WTC11 (cell line): ENCODE data around the gene DEFB132. TPM values are rescaled to one million over a fixed set of nuclear protein-coding genes. Genes with fewer than 3 reads are reported as not detected.
A peak's percentile ranks its signal among the peaks of the same experiment; 100 is the strongest.

Source experiments
- ATAC-seq: fragments of 200-7000 bp; cut with Tn5 transposase; 2 replicates; pipeline ENCODE4 v1.10.0; 2021; ENCODE audit warnings: mild to moderate bottlenecking, moderate library complexity
- CTCF ChIA-PET: fragments of 300-600 bp; sonication (Branson Sonifier 250); formaldehyde crosslinking; loops from one replicate; lab custom pipeline; 2021; ENCODE audit warnings: antibody characterized with exemption; lab: Charles Lee
- POLR2A ChIA-PET: fragments of 350-600 bp; sonication (Branson Sonifier 250); formaldehyde crosslinking; loops from one replicate; lab custom pipeline; 2021; ENCODE audit warnings: antibody characterized with exemption; lab: Charles Lee
- DNase-seq: peaks from one replicate; pipeline ENCODE4 v3.0.0; 2021; ENCODE audit warnings: low spot score
- H3K27ac Mint-ChIP-seq: 2 replicates; pipeline ENCODE4 v1.8.0; 2021; ENCODE audit warnings: mixed read lengths
- H3K27me3 Mint-ChIP-seq: 2 replicates; pipeline ENCODE4 v1.8.0; 2021; ENCODE audit warnings: low read depth, mild to moderate bottlenecking, moderate library complexity, mixed read lengths
- H3K36me3 Mint-ChIP-seq: 2 replicates; pipeline ENCODE4 v1.8.0; 2021; ENCODE audit warnings: mixed read lengths
- H3K4me1 Mint-ChIP-seq: 2 replicates; pipeline ENCODE4 v1.8.0; 2022; ENCODE audit warnings: mixed read lengths
- H3K4me3 Mint-ChIP-seq: 2 replicates; pipeline ENCODE4 v1.8.0; 2021; ENCODE audit warnings: mild to moderate bottlenecking, moderate library complexity, mixed read lengths
- H3K9me3 Mint-ChIP-seq: 2 replicates; pipeline ENCODE4 v1.8.0; 2021; ENCODE audit warnings: mixed read lengths
- CREM ChIP-seq: sonication (generic); formaldehyde crosslinking; IDR thresholded peaks from 2 replicates; pipeline ENCODE4 v1.8.1; 2022; ENCODE audit warnings: mild to moderate bottlenecking, missing genetic modification reagents, moderate library complexity
- FOXK1 ChIP-seq: sonication (generic); formaldehyde crosslinking; IDR thresholded peaks from 2 replicates; pipeline ENCODE4 v1.8.0; 2022; ENCODE audit warnings: mild to moderate bottlenecking, moderate library complexity, missing genetic modification reagents
- HMGA2 ChIP-seq: fragments of 250-450 bp; sonication (Bioruptor Pico); IDR thresholded peaks from 2 replicates; pipeline ENCODE4 v1.4.0; 2021; ENCODE audit warnings: mild to moderate bottlenecking, moderate library complexity
- JAZF1 ChIP-seq: fragments of 250-450 bp; sonication (Bioruptor Pico); IDR thresholded peaks from 2 replicates; pipeline ENCODE4 v1.9.0; 2021; ENCODE audit warnings: moderate library complexity, mild to moderate bottlenecking, inconsistent platforms
- MYBL2 ChIP-seq: sonication (generic); formaldehyde crosslinking; IDR thresholded peaks from 2 replicates; pipeline ENCODE4 v1.8.1; 2023; ENCODE audit warnings: mild to moderate bottlenecking, moderate library complexity, missing genetic modification reagents
- NFYB ChIP-seq: sonication (generic); formaldehyde crosslinking; conservative IDR thresholded peaks from 2 replicates; pipeline ENCODE4 v1.8.0; 2022; ENCODE audit warnings: low read depth, missing genetic modification reagents
- OVOL2 ChIP-seq: fragments of 250-450 bp; sonication (Bioruptor Pico); IDR thresholded peaks from 2 replicates; pipeline ENCODE4 v1.9.0; 2021; ENCODE audit warnings: mild to moderate bottlenecking, borderline replicate concordance
- RELA ChIP-seq: sonication (generic); formaldehyde crosslinking; IDR thresholded peaks from 2 replicates; pipeline ENCODE4 v1.8.1; 2022; ENCODE audit warnings: missing genetic modification reagents, mild to moderate bottlenecking, borderline replicate concordance
- RORB ChIP-seq: fragments of 250-450 bp; sonication (Bioruptor Pico); IDR thresholded peaks from 2 replicates; pipeline ENCODE4 v1.9.0; 2021; ENCODE audit warnings: mild to moderate bottlenecking
- SMAD3 ChIP-seq: sonication (generic); formaldehyde crosslinking; IDR thresholded peaks from 2 replicates; pipeline ENCODE4 v1.8.0; 2022; ENCODE audit warnings: missing genetic modification reagents, mild to moderate bottlenecking, borderline replicate concordance
- SMAD4 ChIP-seq: sonication (generic); formaldehyde crosslinking; IDR thresholded peaks from 2 replicates; pipeline ENCODE4 v1.8.0; 2022; ENCODE audit warnings: mild to moderate bottlenecking, missing genetic modification reagents
- SOX15 ChIP-seq: fragments of 250-450 bp; sonication (Bioruptor Pico); IDR thresholded peaks from 2 replicates; pipeline ENCODE4 v1.9.0; 2021; ENCODE audit warnings: mild to moderate bottlenecking
- ZMAT4 ChIP-seq: fragments of 250-450 bp; sonication (Bioruptor Pico); IDR thresholded peaks from 2 replicates; pipeline ENCODE4 v1.9.0; 2021; ENCODE audit warnings: mild to moderate bottlenecking
- ZNF263 ChIP-seq: sonication (generic); formaldehyde crosslinking; IDR thresholded peaks from 2 replicates; pipeline ENCODE4 v1.8.1; 2022; ENCODE audit warnings: low read depth, mild to moderate bottlenecking, moderate library complexity, missing genetic modification reagents
- total RNA-seq: library from RNA; stranded (reverse); gene quantifications from 3 replicates; pipeline ENCODE4 v1.2.3, GENCODE V29; 2021
- TF ChIP-seq, protein P1 (sequence below): fragments of 250-450 bp; sonication (Bioruptor Pico); IDR thresholded peaks from 2 replicates; pipeline ENCODE4 v1.9.0; 2021; ENCODE audit warnings: mild to moderate bottlenecking, borderline replicate concordance
- TF ChIP-seq, protein P2 (sequence below): fragments of 250-450 bp; sonication (Bioruptor Pico); IDR thresholded peaks from 2 replicates; pipeline ENCODE4 v1.9.0; 2021; ENCODE audit warnings: mild to moderate bottlenecking
- TF ChIP-seq, protein P3 (sequence below): sonication (generic); formaldehyde crosslinking; conservative IDR thresholded peaks from 2 replicates; pipeline ENCODE4 v1.8.1; 2022; ENCODE audit warnings: mild to moderate bottlenecking, missing genetic modification reagents
- TF ChIP-seq, protein P4 (sequence below): sonication (generic); formaldehyde crosslinking; IDR thresholded peaks from 2 replicates; pipeline ENCODE4 v1.8.0; 2023; ENCODE audit warnings: missing genetic modification reagents
- TF ChIP-seq, protein P5 (sequence below): sonication (generic); formaldehyde crosslinking; IDR thresholded peaks from 2 replicates; pipeline ENCODE4 v1.8.1; 2022; ENCODE audit warnings: low read depth, mild to moderate bottlenecking, moderate library complexity, missing genetic modification reagents, borderline replicate concordance

DEFB132 gene
- total RNA-seq, 1 experiment from 2014 or later = not detected

GRCh38 chr20:242905-243304, 14.6 kb upstream of the DEFB132 start (continued):
- TF ChIP-seq, protein P1, sequence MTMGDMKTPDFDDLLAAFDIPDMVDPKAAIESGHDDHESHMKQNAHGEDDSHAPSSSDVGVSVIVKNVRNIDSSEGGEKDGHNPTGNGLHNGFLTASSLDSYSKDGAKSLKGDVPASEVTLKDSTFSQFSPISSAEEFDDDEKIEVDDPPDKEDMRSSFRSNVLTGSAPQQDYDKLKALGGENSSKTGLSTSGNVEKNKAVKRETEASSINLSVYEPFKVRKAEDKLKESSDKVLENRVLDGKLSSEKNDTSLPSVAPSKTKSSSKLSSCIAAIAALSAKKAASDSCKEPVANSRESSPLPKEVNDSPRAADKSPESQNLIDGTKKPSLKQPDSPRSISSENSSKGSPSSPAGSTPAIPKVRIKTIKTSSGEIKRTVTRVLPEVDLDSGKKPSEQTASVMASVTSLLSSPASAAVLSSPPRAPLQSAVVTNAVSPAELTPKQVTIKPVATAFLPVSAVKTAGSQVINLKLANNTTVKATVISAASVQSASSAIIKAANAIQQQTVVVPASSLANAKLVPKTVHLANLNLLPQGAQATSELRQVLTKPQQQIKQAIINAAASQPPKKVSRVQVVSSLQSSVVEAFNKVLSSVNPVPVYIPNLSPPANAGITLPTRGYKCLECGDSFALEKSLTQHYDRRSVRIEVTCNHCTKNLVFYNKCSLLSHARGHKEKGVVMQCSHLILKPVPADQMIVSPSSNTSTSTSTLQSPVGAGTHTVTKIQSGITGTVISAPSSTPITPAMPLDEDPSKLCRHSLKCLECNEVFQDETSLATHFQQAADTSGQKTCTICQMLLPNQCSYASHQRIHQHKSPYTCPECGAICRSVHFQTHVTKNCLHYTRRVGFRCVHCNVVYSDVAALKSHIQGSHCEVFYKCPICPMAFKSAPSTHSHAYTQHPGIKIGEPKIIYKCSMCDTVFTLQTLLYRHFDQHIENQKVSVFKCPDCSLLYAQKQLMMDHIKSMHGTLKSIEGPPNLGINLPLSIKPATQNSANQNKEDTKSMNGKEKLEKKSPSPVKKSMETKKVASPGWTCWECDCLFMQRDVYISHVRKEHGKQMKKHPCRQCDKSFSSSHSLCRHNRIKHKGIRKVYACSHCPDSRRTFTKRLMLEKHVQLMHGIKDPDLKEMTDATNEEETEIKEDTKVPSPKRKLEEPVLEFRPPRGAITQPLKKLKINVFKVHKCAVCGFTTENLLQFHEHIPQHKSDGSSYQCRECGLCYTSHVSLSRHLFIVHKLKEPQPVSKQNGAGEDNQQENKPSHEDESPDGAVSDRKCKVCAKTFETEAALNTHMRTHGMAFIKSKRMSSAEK = no peak

DNA sequence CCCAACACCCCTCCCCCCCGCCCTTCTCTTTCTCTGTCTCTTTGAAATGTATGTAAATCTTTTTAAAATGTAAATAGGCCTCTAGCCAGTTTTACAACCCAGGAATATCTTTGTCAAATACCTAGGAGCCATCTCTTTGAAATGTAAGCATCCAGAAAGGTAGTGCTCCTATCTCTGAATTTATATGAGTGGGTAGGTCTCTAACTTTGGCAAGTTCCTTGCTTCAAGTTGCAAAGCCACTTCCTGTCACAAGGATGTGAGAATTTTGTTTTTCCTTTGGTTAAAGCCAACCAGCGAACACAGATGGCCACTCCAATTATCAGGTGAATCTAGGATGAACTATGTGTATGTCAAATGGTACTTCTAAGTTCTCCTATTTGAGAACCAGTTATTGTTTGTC, 6.2 kb upstream of the DEFB132 start:
- POLR2A ChIA-PET = no interaction called here
- peaks cover 7% of the 10 kb centered on the region for H3K4me1 Mint-ChIP-seq
- DNase-seq (no peak), ATAC-seq (peak; percentile 67)
- no peak overlapping the region for H3K27ac Mint-ChIP-seq
- no peaks in the 10 kb centered on the region for H3K9me3 Mint-ChIP-seq
- H3K27me3 Mint-ChIP-seq = peaks cover 98% of the 10 kb centered on the region
- no peaks in the 10 kb centered on the region for H3K36me3 Mint-ChIP-seq
- CTCF ChIA-PET = no interaction called here
- TF ChIP-seq, protein P2, sequence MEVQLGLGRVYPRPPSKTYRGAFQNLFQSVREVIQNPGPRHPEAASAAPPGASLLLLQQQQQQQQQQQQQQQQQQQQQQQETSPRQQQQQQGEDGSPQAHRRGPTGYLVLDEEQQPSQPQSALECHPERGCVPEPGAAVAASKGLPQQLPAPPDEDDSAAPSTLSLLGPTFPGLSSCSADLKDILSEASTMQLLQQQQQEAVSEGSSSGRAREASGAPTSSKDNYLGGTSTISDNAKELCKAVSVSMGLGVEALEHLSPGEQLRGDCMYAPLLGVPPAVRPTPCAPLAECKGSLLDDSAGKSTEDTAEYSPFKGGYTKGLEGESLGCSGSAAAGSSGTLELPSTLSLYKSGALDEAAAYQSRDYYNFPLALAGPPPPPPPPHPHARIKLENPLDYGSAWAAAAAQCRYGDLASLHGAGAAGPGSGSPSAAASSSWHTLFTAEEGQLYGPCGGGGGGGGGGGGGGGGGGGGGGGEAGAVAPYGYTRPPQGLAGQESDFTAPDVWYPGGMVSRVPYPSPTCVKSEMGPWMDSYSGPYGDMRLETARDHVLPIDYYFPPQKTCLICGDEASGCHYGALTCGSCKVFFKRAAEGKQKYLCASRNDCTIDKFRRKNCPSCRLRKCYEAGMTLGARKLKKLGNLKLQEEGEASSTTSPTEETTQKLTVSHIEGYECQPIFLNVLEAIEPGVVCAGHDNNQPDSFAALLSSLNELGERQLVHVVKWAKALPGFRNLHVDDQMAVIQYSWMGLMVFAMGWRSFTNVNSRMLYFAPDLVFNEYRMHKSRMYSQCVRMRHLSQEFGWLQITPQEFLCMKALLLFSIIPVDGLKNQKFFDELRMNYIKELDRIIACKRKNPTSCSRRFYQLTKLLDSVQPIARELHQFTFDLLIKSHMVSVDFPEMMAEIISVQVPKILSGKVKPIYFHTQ (CRISPR knock-in tag) = no peak
- TF ChIP-seq, protein P3, sequence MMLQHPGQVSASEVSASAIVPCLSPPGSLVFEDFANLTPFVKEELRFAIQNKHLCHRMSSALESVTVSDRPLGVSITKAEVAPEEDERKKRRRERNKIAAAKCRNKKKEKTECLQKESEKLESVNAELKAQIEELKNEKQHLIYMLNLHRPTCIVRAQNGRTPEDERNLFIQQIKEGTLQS (CRISPR knock-in tag) = no peak
- TF ChIP-seq FOXK1 (CRISPR knock-in tag) (no peak), OVOL2 (no peak), SOX15 (CRISPR knock-in tag) (no peak), RORB (CRISPR knock-in tag) (no peak), ZNF263 (no peak), CREM (CRISPR knock-in tag) (no peak), HMGA2 (no peak), SMAD4 (no peak), MYBL2 (CRISPR knock-in tag) (no peak), SMAD3 (no peak), JAZF1 (CRISPR knock-in tag) (no peak), NFYB (no peak), ZMAT4 (CRISPR knock-in tag) (no peak), RELA (CRISPR knock-in tag) (no peak)
- TF ChIP-seq, protein P4, sequence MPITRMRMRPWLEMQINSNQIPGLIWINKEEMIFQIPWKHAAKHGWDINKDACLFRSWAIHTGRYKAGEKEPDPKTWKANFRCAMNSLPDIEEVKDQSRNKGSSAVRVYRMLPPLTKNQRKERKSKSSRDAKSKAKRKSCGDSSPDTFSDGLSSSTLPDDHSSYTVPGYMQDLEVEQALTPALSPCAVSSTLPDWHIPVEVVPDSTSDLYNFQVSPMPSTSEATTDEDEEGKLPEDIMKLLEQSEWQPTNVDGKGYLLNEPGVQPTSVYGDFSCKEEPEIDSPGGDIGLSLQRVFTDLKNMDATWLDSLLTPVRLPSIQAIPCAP (CRISPR knock-in tag) = no peak
- TF ChIP-seq, protein P5, sequence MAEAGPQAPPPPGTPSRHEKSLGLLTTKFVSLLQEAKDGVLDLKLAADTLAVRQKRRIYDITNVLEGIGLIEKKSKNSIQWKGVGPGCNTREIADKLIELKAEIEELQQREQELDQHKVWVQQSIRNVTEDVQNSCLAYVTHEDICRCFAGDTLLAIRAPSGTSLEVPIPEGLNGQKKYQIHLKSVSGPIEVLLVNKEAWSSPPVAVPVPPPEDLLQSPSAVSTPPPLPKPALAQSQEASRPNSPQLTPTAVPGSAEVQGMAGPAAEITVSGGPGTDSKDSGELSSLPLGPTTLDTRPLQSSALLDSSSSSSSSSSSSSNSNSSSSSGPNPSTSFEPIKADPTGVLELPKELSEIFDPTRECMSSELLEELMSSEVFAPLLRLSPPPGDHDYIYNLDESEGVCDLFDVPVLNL (CRISPR knock-in tag) = no peak
- no peak overlapping the region for H3K4me3 Mint-ChIP-seq
